A549 treated with CORT108297 at 1 μM for 4 hours (cell line): ENCODE measurements around the gene GBX1. TPM values are rescaled to one million over a fixed set of nuclear protein-coding genes. Genes with fewer than 3 reads are reported as not detected.

Experiments
- total RNA-seq: library from RNA; stranded (reverse); fragments of 200-300 nt; extraction: Qiagen RNA extraction; gene quantifications from 5 replicates; pipeline ENCODE4 v1.2.3, GENCODE V29; 2022

Gene GBX1
- 0.10 to 0.18 TPM in 2 of 5 replicates, not detected in the others for total RNA-seq

GRCh38 chr7:151167197-151167961 is at the start of gene GBX1:
GBX1 (minus strand) TSS chr7:151167694; CDS start chr7:151167548, 146 bp downstream.

GRCh38 chr7:151210087-151210854 is 42.8 kb upstream of the GBX1 start, which contains the start of gene H2BK1:
H2BK1 (minus strand) TSS chr7:151210488; CDS start chr7:151210318, 170 bp downstream.

GRCh38 chr7:151186640-151187408 is 19.3 kb upstream of the GBX1 start, which contains the start of gene ASB10:
ASB10 (minus strand) TSS chr7:151187250; CDS start chr7:151187130, 120 bp downstream.

Other genes starting within 250 kb of the GBX1 start
- 0.38 to 0.64 TPM (median 0.42 TPM) in 5 replicates for gene KCNH2, start 189.4 kb downstream of the GBX1 start, total RNA-seq
- gene NOS3, start 176.7 kb downstream of the GBX1 start, total RNA-seq = 0.22 to 0.65 TPM (median 0.42 TPM) in 5 replicates
- 0.16 to 0.73 TPM (median 0.55 TPM) in 5 replicates for gene ATG9B, start 143.2 kb downstream of the GBX1 start, total RNA-seq
- gene ABCB8, start 139.2 kb downstream of the GBX1 start, total RNA-seq = 33.1 to 55.2 TPM (median 52.6 TPM) in 5 replicates
- 4.3 to 12.9 TPM (median 10.4 TPM) in 5 replicates for gene ASIC3, start 119.2 kb downstream of the GBX1 start, total RNA-seq
- 32.6 to 37.1 TPM (median 34.0 TPM) in 5 replicates for gene CDK5, start 109.8 kb downstream of the GBX1 start, total RNA-seq
- 191 to 306 TPM (median 300 TPM) in 5 replicates for gene SLC4A2, start 108.1 kb downstream of the GBX1 start, total RNA-seq
- 52.6 to 89.4 TPM (median 82.4 TPM) in 5 replicates for gene FASTK, start 86.9 kb downstream of the GBX1 start, total RNA-seq
- 36.3 to 61.2 TPM (median 59.4 TPM) in 5 replicates for gene TMUB1, start 84.2 kb downstream of the GBX1 start, total RNA-seq
- gene AGAP3, start 81.2 kb downstream of the GBX1 start, total RNA-seq = 43.0 to 72.3 TPM (median 69.5 TPM) in 5 replicates
- gene ASB10, start 19.6 kb upstream of the GBX1 start, total RNA-seq = not detected in 5 replicates
- gene H2BK1, start 42.8 kb upstream of the GBX1 start, total RNA-seq = not detected in 5 replicates
- 61.4 to 67.5 TPM (median 66.9 TPM) in 5 replicates for gene ABCF2, start 59.5 kb upstream of the GBX1 start, total RNA-seq
- gene CHPF2, start 64.8 kb upstream of the GBX1 start, total RNA-seq = 38.2 to 52.9 TPM (median 47.8 TPM) in 5 replicates
- 8.6 to 12.4 TPM (median 10.4 TPM) in 5 replicates for gene SMARCD3, start 81.0 kb upstream of the GBX1 start, total RNA-seq
- gene NUB1, start 174.1 kb upstream of the GBX1 start, total RNA-seq = 34.3 to 49.5 TPM (median 37.0 TPM) in 5 replicates
- 0.13 to 0.38 TPM (median 0.17 TPM) in 5 replicates for gene WDR86, start 242.3 kb upstream of the GBX1 start, total RNA-seq